ENCODE measurements around the gene MLC1.

Gene MLC1

GRCh38 chr22:50057278-50058060, 27.8 kb downstream of the MLC1 start:
- DNase-seq, result no peak

- no peak for DNase-seq
These were observed 28.8 kb downstream of the MLC1 start for GRCh38 chr22:50056214-50056972.

- DNase-seq, result no peak
These were observed 31.4 kb downstream of the MLC1 start for GRCh38 chr22:50053861-50054260.

- no peak for DNase-seq
These were observed 33.3 kb downstream of the MLC1 start for GRCh38 chr22:50051930-50052329.

GRCh38 chr22:50049299-50050195, 35.7 kb downstream of the MLC1 start:
- DNase-seq, result no peak

GRCh38 chr22:50048836-50049235, 36.4 kb downstream of the MLC1 start:
- DNase-seq, result no peak

GRCh38 chr22:50048061-50048765, 37.0 kb downstream of the MLC1 start:
- DNase-seq, result no peak

GRCh38 chr22:50047346-50047745, 37.9 kb downstream of the MLC1 start:
- no peak for DNase-seq

GRCh38 chr22:50046481-50047245, 38.6 kb downstream of the MLC1 start:
- no peak for DNase-seq

GRCh38 chr22:50046019-50046415, 39.2 kb downstream of the MLC1 start:
- DNase-seq, result no peak

GRCh38 chr22:50045211-50046018, 39.8 kb downstream of the MLC1 start:
- no peak for DNase-seq

GRCh38 chr22:50044485-50045118, 40.6 kb downstream of the MLC1 start:
- DNase-seq, result no peak

GRCh38 chr22:50041361-50042065, 43.7 kb downstream of the MLC1 start:
- no peak for DNase-seq

- no peak for DNase-seq
These were observed 44.5 kb downstream of the MLC1 start for GRCh38 chr22:50040717-50041116.

- no peak for DNase-seq
These were observed 45.4 kb downstream of the MLC1 start for GRCh38 chr22:50039669-50040443.

- no peak for DNase-seq
These were observed 49.1 kb downstream of the MLC1 start for GRCh38 chr22:50035976-50036724.

- no peak for DNase-seq
These were observed 49.9 kb downstream of the MLC1 start for GRCh38 chr22:50035131-50035881.
